GM13976 (cell line): ENCODE results near the gene KCNT2.

Experiments used
- DNase-seq: peaks from one replicate; pipeline ENCODE4 v3.0.0; 2012; ENCODE audit warnings: low spot score
- CTCF ChIP-seq: IDR thresholded peaks from 2 replicates; pipeline ENCODE4 v1.5.1; 2012; ENCODE audit warnings: borderline replicate concordance, mild to moderate bottlenecking; ENCODE audit not compliant: insufficient read depth; ENCODE audit errors: extremely low read depth, missing control alignments, control extremely low read depth
- in situ Hi-C: fragments of 300-500 bp; cut with MboI; formaldehyde crosslinking; loops from one replicate; pipeline ENCODE4 v1.12.0; 2022; ENCODE audit warnings: low sequenced_read_pairs, mixed read lengths, inconsistent platforms; ENCODE audit not compliant: unreplicated experiment

Gene KCNT2

GRCh38 chr1:196449460-196449859 lies 158.8 kb downstream of the KCNT2 start:
- in situ Hi-C loops, result no loop called here
- TF ChIP-seq CTCF, result no peak
- DNase-seq, result no peak

- in situ Hi-C loops, result no loop called here
- TF ChIP-seq CTCF, result no peak
- DNase-seq, result no peak
Measured at GRCh38 chr1:196445775-196446174, 162.5 kb downstream of the KCNT2 start.

DNA sequence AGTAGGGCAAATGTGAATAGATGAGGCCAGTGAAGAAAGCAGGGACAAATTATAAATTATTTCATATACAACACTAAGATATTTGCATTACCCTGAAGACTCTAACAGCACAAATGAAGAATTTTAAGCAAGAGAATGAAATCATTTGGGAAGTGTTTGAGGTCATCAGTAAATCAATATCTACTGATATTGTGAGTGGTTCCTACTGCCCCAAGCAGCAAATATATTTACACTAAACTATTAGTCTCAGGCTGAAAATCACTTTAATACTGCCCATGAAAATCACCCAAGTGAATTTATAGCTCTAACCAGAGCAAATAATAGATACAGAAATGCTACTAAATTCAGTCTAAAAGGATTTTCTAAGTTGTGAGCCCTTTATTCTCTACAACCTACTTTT lies 163.6 kb downstream of the KCNT2 start:
- in situ Hi-C loops, result no loop called here
- DNase-seq, result no peak
- no peak for TF ChIP-seq CTCF

- no peak for TF ChIP-seq CTCF
- in situ Hi-C loops, result no loop called here
- no peak for DNase-seq
Measured at GRCh38 chr1:196442366-196442765, 165.9 kb downstream of the KCNT2 start.

DNA sequence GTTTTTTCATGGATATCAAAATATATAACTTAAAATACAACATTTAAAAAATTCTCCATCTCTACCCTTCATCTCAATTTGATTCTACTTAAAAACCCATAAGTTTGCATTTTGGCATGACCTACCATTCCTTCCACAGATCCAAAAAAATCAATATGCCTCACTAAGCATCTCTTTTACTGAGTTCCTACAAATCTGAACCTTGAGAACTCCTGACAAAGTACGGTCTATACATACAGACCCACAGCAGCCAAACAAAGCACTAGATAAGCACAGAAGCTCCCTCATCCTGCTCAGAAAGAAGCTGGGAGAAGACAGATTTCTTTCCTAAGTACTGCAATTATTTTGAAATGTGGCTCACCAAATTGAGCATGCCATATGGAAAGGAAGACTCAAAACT lies 167.5 kb downstream of the KCNT2 start:
- in situ Hi-C loops, result no loop called here
- no peak for DNase-seq

DNA sequence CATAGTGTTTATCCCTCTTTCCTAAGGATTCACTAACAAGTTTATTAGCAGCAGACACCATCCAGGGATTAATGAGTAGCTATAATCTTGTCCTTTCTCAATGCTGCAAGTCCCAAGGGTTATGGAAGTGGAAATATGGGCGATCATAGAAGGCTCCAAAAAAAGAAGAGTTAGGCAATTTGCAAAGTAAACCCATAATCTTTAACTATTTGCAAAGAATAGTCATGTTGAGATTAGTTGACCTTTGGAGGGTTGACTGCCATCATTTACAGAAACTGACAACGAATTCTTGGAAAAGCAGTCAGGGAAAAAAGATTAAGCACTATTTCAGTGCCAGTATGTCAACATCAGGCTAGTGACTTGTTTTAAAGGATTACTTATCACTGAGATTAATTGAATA lies 169.9 kb downstream of the KCNT2 start:
- DNase-seq, result no peak
- in situ Hi-C loops, result no loop called here
- TF ChIP-seq CTCF, result no peak

More for the DNA sequence above, 167.5 kb downstream of the KCNT2 start:
- no peak for TF ChIP-seq CTCF

DNA sequence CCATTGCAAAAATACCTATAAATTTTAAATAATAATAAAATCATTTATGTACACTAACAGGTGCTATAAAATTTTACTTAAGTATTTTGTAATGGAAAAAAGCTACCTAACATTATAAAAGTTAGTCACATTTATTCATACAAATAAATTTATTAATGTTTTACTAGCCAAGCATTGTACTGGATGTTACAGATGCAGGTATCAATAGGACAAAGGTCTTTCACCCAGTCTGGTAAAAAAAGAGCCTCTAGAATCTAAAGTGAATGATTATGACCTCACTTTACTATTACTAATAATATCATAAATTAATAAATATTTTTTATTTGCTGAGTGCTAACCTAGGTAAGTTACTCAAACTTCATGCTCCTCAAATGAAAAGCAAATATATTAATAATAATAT lies 170.6 kb downstream of the KCNT2 start:
- no peak for TF ChIP-seq CTCF
- no peak for DNase-seq
- in situ Hi-C loops, result no loop called here
